Spleen (tissue), 7 donors: ENCODE measurements around the gene CD300E.

ENCODE experiments used
- POLR2A ChIP-seq, 3 donors: fragments of 450-650 bp; IDR thresholded peaks; one replicate each; pipeline ENCODE4 v1.5.1; 2017; ENCODE audit warnings: antibody characterized with exemption in 3 of 3, mild to moderate bottlenecking in 1 of 3
- POLR2AphosphoS5 ChIP-seq, 3 donors: sonication (generic); formaldehyde crosslinking; IDR thresholded peaks; one replicate each; pipeline ENCODE4 v1.5.1; 2017; ENCODE audit warnings: antibody characterized with exemption in 3 of 3
- TF ChIP-seq, protein P1 (sequence below), 11 experiments: fragments of 200-600 bp in 7 of 11; fragments of 450-650 bp in 4 of 11; sonication (generic) in 4 of 11; IDR thresholded peaks in 8 of 11; conservative IDR thresholded peaks in 3 of 11; 1 replicate in 7 of 11; 2 replicates in 4 of 11; pipeline versions ENCODE4 v1.4.0 to v1.8.0; 2016 to 2021; ENCODE audit warnings: antibody characterized with exemption in 11 of 11, inconsistent platforms in 4 of 11, mild to moderate bottlenecking in 1 of 11
- donor health status: DM: no; HTN: no; CAD: no; lungs with moderate emphysema.
- donor health status: DM: no; HTN: no; CAD: no.
- donor health status: DM: no; HTN: no; CAD: no.

GRCh38 chr17:74659889-74660288, 36.4 kb upstream of the CD300E start:
- TF ChIP-seq POLR2A (IDR thresholded peaks at IDR 0.05): no peak
- TF ChIP-seq, protein P1, sequence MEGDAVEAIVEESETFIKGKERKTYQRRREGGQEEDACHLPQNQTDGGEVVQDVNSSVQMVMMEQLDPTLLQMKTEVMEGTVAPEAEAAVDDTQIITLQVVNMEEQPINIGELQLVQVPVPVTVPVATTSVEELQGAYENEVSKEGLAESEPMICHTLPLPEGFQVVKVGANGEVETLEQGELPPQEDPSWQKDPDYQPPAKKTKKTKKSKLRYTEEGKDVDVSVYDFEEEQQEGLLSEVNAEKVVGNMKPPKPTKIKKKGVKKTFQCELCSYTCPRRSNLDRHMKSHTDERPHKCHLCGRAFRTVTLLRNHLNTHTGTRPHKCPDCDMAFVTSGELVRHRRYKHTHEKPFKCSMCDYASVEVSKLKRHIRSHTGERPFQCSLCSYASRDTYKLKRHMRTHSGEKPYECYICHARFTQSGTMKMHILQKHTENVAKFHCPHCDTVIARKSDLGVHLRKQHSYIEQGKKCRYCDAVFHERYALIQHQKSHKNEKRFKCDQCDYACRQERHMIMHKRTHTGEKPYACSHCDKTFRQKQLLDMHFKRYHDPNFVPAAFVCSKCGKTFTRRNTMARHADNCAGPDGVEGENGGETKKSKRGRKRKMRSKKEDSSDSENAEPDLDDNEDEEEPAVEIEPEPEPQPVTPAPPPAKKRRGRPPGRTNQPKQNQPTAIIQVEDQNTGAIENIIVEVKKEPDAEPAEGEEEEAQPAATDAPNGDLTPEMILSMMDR (IDR thresholded peaks at IDR 0.05 in 8 of 11, conservative IDR thresholded peaks at IDR 0.05 in 3 of 11): no peak
- TF ChIP-seq POLR2AphosphoS5 (IDR thresholded peaks at IDR 0.05): no peak
